DMS114 treated with DMSO at 0.1 percent for 48 hours (cell line): ENCODE measurements around the gene C1R.
"Not testable (repeated sequence)": the region's sequence is repeated elsewhere in the genome, so short reads cannot be mapped to it uniquely, and the experiment has no call there.

Experiments
- DNase-seq: peaks from one replicate; lab custom pipeline; 2025; ENCODE audit not compliant: unreplicated experiment; lab: John Stamatoyannopoulos, UW

C1R gene

GRCh38 chr12:7121324-7121723 is 29.1 kb upstream of the C1R start:
- DNase-seq, result no peak

DNA sequence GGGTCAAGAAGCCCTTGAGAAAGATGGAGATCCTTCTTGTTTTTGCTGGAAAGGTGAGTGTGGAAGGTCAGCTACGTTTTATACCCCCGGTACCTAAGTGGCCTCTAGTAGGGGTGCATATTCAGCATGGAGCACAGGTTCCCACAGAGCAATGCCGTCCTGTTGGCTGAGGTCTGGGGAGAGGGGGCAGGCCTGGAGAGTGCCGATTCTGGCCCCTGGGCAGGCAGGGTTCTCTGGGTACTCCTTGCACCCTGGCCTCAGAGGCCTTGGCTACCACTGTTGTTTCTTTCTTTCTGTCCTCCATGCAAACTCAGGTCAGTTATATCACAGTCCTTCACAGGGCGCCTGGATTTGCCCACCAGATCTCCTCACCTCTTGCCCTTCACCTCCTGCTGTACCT is 27.9 kb upstream of the C1R start:
- no peak for DNase-seq

DNA sequence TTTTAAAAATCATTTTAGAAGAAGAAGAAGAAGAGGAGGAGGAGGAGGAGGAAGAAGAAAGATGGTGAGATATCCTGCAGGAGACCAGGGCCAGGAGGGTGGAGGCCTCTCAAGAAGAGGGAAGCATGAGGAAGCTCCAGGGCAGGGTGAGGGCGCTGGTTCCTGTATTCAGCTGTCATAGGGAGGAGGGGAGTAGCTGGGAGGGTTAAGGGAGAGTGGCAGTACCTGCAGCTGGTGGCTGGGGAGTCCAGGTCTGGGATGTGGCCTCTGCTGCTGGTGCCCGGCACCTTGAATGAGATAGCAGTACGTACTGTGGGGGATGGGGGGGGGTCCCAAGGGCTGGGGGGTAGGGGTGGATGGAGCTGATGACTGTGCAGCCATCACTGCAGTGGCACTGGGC is 26.6 kb upstream of the C1R start:
- DNase-seq, result no peak

- no peak for DNase-seq
Measured at GRCh38 chr12:7117670-7118069, 25.4 kb upstream of the C1R start.

- DNase-seq, result no peak
Measured at GRCh38 chr12:7116916-7117315, 24.7 kb upstream of the C1R start.

- DNase-seq, result no peak
Measured at GRCh38 chr12:7116196-7116595, 24.0 kb upstream of the C1R start.

- no peak for DNase-seq
Measured at GRCh38 chr12:7114851-7115250, 22.6 kb upstream of the C1R start.

GRCh38 chr12:7114008-7114407 is 21.8 kb upstream of the C1R start:
- no peak for DNase-seq

DNA sequence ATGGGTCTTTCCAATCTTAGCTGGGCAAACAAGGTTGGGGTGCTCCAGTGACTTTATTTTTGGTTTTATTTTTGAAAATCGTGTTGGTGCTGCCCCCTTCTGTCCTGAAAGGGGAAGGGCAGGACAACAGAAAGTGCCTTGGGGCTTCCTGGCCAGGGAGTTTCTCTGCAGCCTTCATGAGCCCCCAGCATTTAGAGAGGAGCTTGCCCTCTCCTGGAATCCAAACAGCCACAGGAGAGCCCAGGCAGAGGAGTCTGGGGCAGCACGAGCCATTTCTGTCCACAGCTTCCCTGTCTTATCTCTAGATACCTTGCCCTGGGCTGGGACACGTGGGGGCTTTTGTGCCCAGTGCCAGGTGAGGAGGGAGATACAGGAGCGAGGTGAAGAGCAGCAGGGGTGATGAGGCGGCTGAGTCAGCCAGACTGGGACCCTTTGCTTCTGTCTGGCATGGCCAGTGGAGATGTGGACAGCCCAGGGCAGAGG is 21.2 kb upstream of the C1R start:
- no peak for DNase-seq

- DNase-seq, result no peak
Measured at GRCh38 chr12:7112041-7112440, 19.8 kb upstream of the C1R start.

- no peak for DNase-seq
Measured at GRCh38 chr12:7110661-7111060, 18.4 kb upstream of the C1R start.

GRCh38 chr12:7109572-7109920 is 17.3 kb upstream of the C1R start:
- DNase-seq, result no peak

GRCh38 chr12:7108796-7109571 is 16.7 kb upstream of the C1R start, which contains the start of gene C1RL:
Gene C1RL, minus strand, starts transcription at chr12:7109214. Its CDS starts 34 bp downstream, at chr12:7109180.
- DNase-seq, result peak; percentile 50

DNA sequence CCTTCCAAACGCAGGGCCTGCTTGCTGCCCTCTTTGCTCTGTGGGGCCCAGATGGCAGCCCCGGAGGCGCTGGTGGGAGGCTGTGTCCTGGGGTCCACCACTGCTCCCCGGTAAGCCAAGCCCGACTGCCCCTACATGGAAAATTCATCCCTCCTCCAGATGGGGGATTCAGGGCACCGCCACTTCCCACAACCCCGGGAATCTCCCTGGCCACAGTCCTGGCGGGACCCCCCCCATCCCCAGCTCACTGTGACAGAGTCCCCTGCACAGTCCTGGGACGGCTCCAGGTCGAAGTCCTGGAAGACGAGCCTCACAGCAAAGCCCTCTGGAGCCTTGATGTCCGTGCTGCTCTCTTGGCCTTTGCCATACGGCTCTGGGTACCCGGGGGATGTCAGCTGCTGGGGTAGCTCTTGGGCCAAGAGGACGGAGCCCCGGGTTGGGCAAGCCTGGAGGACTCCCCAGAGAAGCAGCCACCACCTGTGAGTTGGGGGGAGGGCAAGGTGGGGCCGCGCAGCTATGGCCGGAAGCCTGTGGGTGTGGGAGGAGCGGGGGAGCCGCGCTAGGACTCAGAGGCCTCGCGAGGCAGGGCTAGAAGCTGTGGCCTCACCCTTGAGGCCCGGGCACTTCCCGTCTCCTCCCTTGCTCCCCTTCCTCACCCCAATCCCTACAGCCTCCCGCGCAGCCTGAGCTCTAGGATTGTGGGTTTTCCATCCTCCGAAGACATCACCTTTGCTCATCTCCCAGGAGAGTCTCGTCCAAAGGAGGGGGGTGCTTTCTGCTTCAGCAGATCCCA is 16.0 kb upstream of the C1R start:
- DNase-seq, result no peak

GRCh38 chr12:7107636-7108002 is 15.4 kb upstream of the C1R start:
- DNase-seq, result no peak

DNA sequence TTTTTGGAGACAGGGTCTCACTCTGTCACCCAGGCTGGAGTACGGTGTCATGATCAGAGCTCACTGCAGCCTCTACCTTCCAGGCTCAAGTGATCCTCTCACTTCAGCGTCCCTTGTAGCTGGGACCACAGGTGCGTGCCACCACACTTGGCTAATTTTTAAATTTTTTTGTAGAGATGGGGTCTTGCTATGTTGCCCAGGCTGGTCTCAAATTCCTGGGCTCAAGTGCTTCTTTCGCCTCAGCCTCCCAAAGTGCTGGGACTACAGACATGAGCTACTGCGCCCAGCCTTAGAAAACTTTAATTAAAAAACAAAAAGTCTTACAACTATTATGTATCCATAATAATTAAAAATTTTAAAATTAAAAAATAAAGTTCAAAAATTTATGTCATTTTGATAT is 14.9 kb upstream of the C1R start:
- DNase-seq, result not testable (repeated sequence)

GRCh38 chr12:7106082-7106481 is 13.8 kb upstream of the C1R start:
- no peak for DNase-seq

GRCh38 chr12:7103837-7104584 is 11.8 kb upstream of the C1R start:
- DNase-seq, result no peak

DNA sequence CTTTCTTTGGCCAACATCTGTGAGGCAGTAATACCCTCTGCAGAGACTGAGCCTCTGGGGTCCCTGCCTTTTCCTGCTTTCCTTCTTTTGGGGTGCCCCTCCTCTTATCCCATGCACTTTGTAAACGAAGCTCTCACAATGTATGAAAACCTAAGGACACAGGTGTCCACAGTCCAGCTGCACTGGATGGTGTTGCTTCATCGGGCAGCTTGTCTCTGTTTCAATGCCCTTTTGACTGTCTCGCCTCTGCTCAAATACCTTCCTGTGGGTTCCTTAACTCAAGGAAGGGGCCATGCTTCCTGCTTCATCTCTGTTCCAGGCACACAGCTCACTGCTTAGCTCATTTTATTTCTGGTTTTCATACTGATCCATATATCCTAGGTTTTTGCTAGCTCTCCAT is 10.3 kb upstream of the C1R start:
- no peak for DNase-seq

- DNase-seq, result no peak
Measured at GRCh38 chr12:7101694-7102131, 9.5 kb upstream of the C1R start.

DNA sequence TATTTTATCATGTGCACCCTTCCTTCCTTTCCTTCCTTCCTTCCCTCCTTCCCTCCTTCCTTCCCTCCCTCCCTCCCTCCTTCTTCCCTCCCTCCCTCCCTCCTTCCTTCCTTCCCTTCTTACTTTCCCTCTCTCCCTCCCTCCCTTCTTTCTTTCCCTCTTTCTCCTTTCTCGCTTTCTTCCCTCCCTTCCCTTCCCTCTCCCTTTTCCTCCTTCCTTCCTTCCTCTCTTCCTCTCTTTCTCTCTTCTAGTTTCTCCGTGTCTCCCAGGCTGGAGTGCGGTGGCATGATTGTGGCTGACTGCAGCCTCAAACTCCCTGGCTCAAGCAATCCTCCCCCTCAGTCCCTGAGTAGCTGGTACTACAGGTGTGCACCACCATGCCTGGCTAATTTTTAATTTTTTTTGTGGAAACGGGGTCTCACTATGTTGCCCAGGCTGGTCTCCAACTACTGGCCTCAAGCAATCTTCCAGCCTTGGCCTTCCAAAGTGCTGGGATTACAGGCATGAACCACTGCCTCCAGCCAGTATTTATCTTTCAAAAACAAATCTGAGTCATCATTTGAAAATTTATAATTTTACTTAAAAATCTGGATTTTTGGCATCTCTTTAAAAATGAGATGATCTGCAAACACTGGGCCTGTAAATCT is 8.9 kb upstream of the C1R start:
- DNase-seq, result no peak
